NCI-H187 (cell line): ENCODE measurements around the gene HSPB8.

Source experiments
- DNase-seq, 2 experiments: peaks; one replicate each; lab custom pipeline; 2025; lab: John Stamatoyannopoulos, UW

The HSPB8 gene

GRCh38 chr12:119178544-119179334 is at the start of gene HSPB8:
Gene HSPB8 (plus strand): TSS chr12:119178931. CDS start chr12:119179313, 382 bp downstream.
- DNase-seq, result peak in 1 of 2 experiments; percentile 40

GRCh38 chr12:119129827-119130434 is 48.8 kb upstream of the HSPB8 start:
- DNase-seq, result no peak

- no peak for DNase-seq
Measured at GRCh38 chr12:119130523-119130922, 48.2 kb upstream of the HSPB8 start.

GRCh38 chr12:119134284-119135072 is 44.3 kb upstream of the HSPB8 start:
- DNase-seq, result no peak

GRCh38 chr12:119136811-119137410 is 41.8 kb upstream of the HSPB8 start:
- DNase-seq, result no peak

- no peak for DNase-seq
Measured at GRCh38 chr12:119139448-119139847, 39.3 kb upstream of the HSPB8 start.

- DNase-seq, result no peak
Measured at GRCh38 chr12:119145367-119145766, 33.4 kb upstream of the HSPB8 start.

GRCh38 chr12:119147847-119148448 is 30.8 kb upstream of the HSPB8 start:
- DNase-seq, result no peak

GRCh38 chr12:119149270-119149669 is 29.5 kb upstream of the HSPB8 start:
- DNase-seq, result no peak

- DNase-seq, result no peak
Measured at GRCh38 chr12:119151445-119152026, 27.2 kb upstream of the HSPB8 start.

- DNase-seq, result no peak
Measured at GRCh38 chr12:119153477-119154434, 25.0 kb upstream of the HSPB8 start.

GRCh38 chr12:119154435-119154818 is 24.3 kb upstream of the HSPB8 start:
- no peak for DNase-seq

- DNase-seq, result no peak
Measured at GRCh38 chr12:119156401-119157044, 22.2 kb upstream of the HSPB8 start.

GRCh38 chr12:119157528-119157927 is 21.2 kb upstream of the HSPB8 start:
- DNase-seq, result no peak

- DNase-seq, result no peak
Measured at GRCh38 chr12:119157978-119158377, 20.8 kb upstream of the HSPB8 start.

- DNase-seq, result no peak
Measured at GRCh38 chr12:119158402-119158801, 20.3 kb upstream of the HSPB8 start.

GRCh38 chr12:119159844-119160243 is 18.9 kb upstream of the HSPB8 start:
- no peak for DNase-seq

GRCh38 chr12:119167902-119168301 is 10.8 kb upstream of the HSPB8 start:
- DNase-seq, result no peak

GRCh38 chr12:119168721-119169120 is 10.0 kb upstream of the HSPB8 start:
- DNase-seq, result no peak

GRCh38 chr12:119169150-119169549 is 9.6 kb upstream of the HSPB8 start:
- no peak for DNase-seq
